Heart right ventricle (tissue), 16 donors: Measurements from ENCODE around the gene NRXN3. TPM values are rescaled to one million over a fixed set of nuclear protein-coding genes. Genes with fewer than 3 reads are reported as not detected.

Source experiments
- ATAC-seq, 8 donors: fragments of 200-7000 bp; cut with Tn5 transposase; one replicate each; pipeline ENCODE4 v1.9.1; 2020; ENCODE audit warnings: mild to moderate bottlenecking in 8 of 8, moderate library complexity in 8 of 8, moderate number of reproducible peaks in 1 of 8
- DNase-seq, 2 donors: peaks; one replicate each; pipeline ENCODE4 v3.0.0-alpha.2; 2020
- H3K27ac ChIP-seq, 10 donors: fragments of 200-600 bp; sonication (generic) in 2 of 10; one replicate each; pipeline versions ENCODE4 v1.5.0 to v1.8.0; 2020 to 2022; ENCODE audit warnings: mild to moderate bottlenecking in 3 of 10
- H3K27me3 ChIP-seq, 7 donors: fragments of 200-600 bp; one replicate each; pipeline ENCODE4 v1.8.0; 2021 to 2022; ENCODE audit warnings: mild to moderate bottlenecking in 2 of 7
- H3K36me3 ChIP-seq, 9 donors: fragments of 200-600 bp; sonication (generic) in 1 of 9; one replicate each; pipeline versions ENCODE4 v1.5.0 to v1.8.0; 2020 to 2022; ENCODE audit warnings: mild to moderate bottlenecking in 2 of 9
- H3K4me1 ChIP-seq, 9 donors: fragments of 200-600 bp; sonication (generic) in 1 of 9; one replicate each; pipeline versions ENCODE4 v1.5.0 to v1.8.0; 2020 to 2022; ENCODE audit warnings: mild to moderate bottlenecking in 4 of 9
- H3K4me3 ChIP-seq, 10 donors: fragments of 200-600 bp; sonication (generic) in 2 of 10; one replicate each; pipeline versions ENCODE4 v1.5.0 to v1.8.0; 2020 to 2022; ENCODE audit warnings: mild to moderate bottlenecking in 7 of 10, moderate library complexity in 2 of 10
- H3K9me3 ChIP-seq, 11 donors: fragments of 200-600 bp in 10 of 11; sonication (generic) in 2 of 11; one replicate each; pipeline versions ENCODE4 v1.5.0 to v1.8.0; 2013 to 2022; ENCODE audit warnings: mild to moderate bottlenecking in 2 of 11, control low read depth in 1 of 11, moderate library complexity in 1 of 11
- WGBS, 2 donors: extraction: QIAGEN DNeasy Blood & Tissue Kit; methylation state at CpG; one replicate each; pipeline ENCODE4 v1.1.7; 2013; ENCODE audit warnings: inconsistent platforms in 1 of 2; 5-methylcytosine and 5-hydroxymethylcytosine counted together
- intact Hi-C, 10 donors: fragments of 100-400 bp; cut with DNase I; formaldehyde crosslinking; loops; one replicate each; pipeline versions ENCODE4 v1.11.1 to v1.14.2; 2022
- long read RNA-seq, 3 donors: library from polyadenylated mRNA; unstranded; transcript quantifications; one replicate each; pipeline ENCODE4 v2.0.0, GENCODE V29; 2020 to 2021
- polyA plus RNA-seq, 2 donors: library from polyadenylated mRNA; stranded (reverse); fragments of 200-250 nt; gene quantifications; one replicate each; pipeline ENCODE4 v1.2.3, GENCODE V29; 2013
- total RNA-seq, 10 donors: library from RNA; stranded (reverse); fragmentation: NEBNext Ultra II Directional in 3 of 10; extraction: Animal tissue kit (Norgen Biotek cat#: 25700) in 3 of 10; gene quantifications; one replicate each; pipeline versions ENCODE4 v1.2.1 to v1.2.4, GENCODE V29; 2021 to 2023
- TF ChIP-seq, protein P1 (sequence below), 9 donors: fragments of 200-600 bp; sonication (generic) in 2 of 9; IDR thresholded peaks; one replicate each; pipeline versions ENCODE4 v1.5.0 to v1.8.0; 2021 to 2022; ENCODE audit warnings: antibody characterized with exemption in 9 of 9, mild to moderate bottlenecking in 5 of 9, moderate library complexity in 1 of 9
- donor health status: Arrhythmogenic right ventricular cardiomyopathy.
- donor health status: ischemic (EF 13 %, LVEDD 7.1; RV severe dilation, severe dysfunction).
- donor health status: healthy with polysubstance abuse.
- donor health status: DM: no; HTN: yes; CAD: no.
- donor health status: DM: no; HTN: no; CAD: no.
- donor health status: ischemic (EF 25% LVEDD 6.9; RV normal size, moderate dysfunction).
- donor health status: ischemic (EF 25% LVEDD 5.7; RV mildly dilated, moderate dysfunction).
- donor health status: healthy.
- donor health status: DM: yes; HTN: yes; CAD: no.
- donor health status: Ischemic cardiomyopathy.
- donor health status: ischemic (EF 35%, LVEDD 5.7; RV mildly dilated, moderate dysfunction).
- donor health status: nonischemic (EF 11% LVEDD 7.7; RV severe dilation, severe dysfunction).
- donor health status: DM: yes; HTN: yes; CAD: no.
- donor health status: PGD.
- donor health status: ischemic (EF 29% LVEDD 5.4; RV normal size, mild dysfunction).
- donor health status: nonischemic (EF 23%, LVEDD 6.1; RV moderate dilation, normal function).

NRXN3 gene
- total RNA-seq = 1 to 10 TPM in 4 of 10 donors, under 1 TPM in 6; 0.42 to 1.8 (median 0.87) TPM
- polyA plus RNA-seq = 1 to 10 TPM in 1 of 2 donors, under 1 TPM in 1; 0.23 to 1.1 TPM
- long read RNA-seq, donor 1, partial matches to known transcripts = 0 of 1 reads
- long read RNA-seq, donor 1, other reads (novel, unspliced or antisense) = 1 of 1 reads
- long read RNA-seq, donor 2 = 0 reads
- long read RNA-seq, donor 3 = 0 reads

GRCh38 chr14:78170203-78170602, at the start of gene NRXN3:
TSS of gene NRXN3 (plus strand) at chr14:78170373. CDS start at chr14:78243094, 72,721 bp downstream.
- WGBS, 2 donors = 0 to 4% methylated on average over 7 of the region's 7 CpGs
- intact Hi-C loops = no loop called here
- ATAC-seq = no peak

DNA sequence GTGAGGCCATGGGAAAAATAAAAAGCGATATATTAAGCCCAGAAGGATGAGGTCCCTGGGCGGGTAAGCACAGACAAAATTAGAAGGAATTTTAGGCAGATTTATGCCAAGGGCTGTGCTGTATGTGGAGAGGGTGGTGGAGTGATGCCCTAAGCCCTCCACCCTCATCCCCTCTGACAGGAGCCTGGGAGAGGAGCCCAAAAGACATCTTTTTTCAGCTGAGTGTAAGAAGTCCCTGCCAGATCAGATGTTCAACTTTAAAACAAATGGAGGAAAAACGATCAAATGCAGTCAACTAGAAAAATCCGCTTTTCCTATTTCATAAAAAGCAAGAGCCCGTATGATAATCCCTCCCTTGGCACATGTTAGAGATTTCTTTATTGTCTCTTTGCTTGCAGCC, 47.7 kb upstream of the NRXN3 start:
- Histone ChIP-seq H3K27me3 (no peaks in the 10 kb centered on the region), H3K4me1 (no peaks in the 10 kb centered on the region), H3K36me3 (no peaks in the 10 kb centered on the region), H3K4me3 (no peak overlapping the region), H3K27ac (no peak overlapping the region), H3K9me3 (peaks cover 0 to 16% (median 0%) of the 10 kb centered on the region in 11 donors)
- no peak for ATAC-seq
- TF ChIP-seq, protein P1, sequence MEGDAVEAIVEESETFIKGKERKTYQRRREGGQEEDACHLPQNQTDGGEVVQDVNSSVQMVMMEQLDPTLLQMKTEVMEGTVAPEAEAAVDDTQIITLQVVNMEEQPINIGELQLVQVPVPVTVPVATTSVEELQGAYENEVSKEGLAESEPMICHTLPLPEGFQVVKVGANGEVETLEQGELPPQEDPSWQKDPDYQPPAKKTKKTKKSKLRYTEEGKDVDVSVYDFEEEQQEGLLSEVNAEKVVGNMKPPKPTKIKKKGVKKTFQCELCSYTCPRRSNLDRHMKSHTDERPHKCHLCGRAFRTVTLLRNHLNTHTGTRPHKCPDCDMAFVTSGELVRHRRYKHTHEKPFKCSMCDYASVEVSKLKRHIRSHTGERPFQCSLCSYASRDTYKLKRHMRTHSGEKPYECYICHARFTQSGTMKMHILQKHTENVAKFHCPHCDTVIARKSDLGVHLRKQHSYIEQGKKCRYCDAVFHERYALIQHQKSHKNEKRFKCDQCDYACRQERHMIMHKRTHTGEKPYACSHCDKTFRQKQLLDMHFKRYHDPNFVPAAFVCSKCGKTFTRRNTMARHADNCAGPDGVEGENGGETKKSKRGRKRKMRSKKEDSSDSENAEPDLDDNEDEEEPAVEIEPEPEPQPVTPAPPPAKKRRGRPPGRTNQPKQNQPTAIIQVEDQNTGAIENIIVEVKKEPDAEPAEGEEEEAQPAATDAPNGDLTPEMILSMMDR (IDR thresholded peaks at IDR 0.05) = no peak
- 80 to 85% methylated on average over 5 of the region's 5 CpGs for WGBS, 2 donors
- DNase-seq = no peak
- intact Hi-C loops = no loop called here

More at GRCh38 chr14:78170203-78170602, at the start of gene NRXN3:
- DNase-seq = no peak
- TF ChIP-seq, protein P1 (IDR thresholded peaks at IDR 0.05) = no peak
- H3K9me3 ChIP-seq = no peaks in the 10 kb centered on the region
- peaks cover 0 to 56% (median 42%) of the 10 kb centered on the region in 7 donors for H3K27me3 ChIP-seq
- no peaks in the 10 kb centered on the region for H3K36me3 ChIP-seq
- H3K4me1 ChIP-seq = no peaks in the 10 kb centered on the region
- H3K27ac ChIP-seq = no peak within 1 kb of the TSS
- H3K4me3 ChIP-seq = no peak within 1 kb of the TSS

DNA sequence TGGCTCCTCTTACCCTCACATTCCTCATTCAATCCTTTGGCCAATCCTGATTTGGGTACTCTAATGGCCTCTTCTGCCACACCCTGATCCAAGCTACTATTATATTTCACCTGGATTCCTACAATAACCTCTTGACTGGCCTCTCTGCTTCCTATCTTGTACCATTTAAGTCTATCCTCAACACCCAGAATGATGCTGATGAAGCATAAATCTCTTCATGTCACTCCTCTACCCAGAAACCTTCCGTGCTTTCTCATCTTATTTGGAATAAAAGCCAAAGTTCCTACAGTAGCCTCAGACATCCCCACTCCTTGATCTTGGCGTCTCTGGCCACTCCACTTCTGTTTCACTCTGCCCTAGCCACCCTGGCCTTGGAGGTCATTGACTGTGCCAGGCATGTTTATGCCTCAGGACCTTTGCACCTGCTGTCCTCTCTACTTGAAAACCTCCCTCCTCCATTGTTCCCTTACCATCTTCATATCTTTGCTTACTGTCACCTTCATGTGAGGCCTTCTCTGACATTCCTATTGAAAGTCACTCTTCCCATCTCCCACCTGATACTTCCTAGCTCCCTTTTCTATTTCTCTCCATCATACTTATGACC, 46.4 kb upstream of the NRXN3 start:
- H3K36me3 ChIP-seq = no peaks in the 10 kb centered on the region
- H3K27ac ChIP-seq = no peak overlapping the region
- H3K4me1 ChIP-seq = no peaks in the 10 kb centered on the region
- TF ChIP-seq, protein P1 (IDR thresholded peaks at IDR 0.05) = no peak
- 71 to 79% methylated on average over 2 of the region's 2 CpGs for WGBS, 2 donors
- H3K27me3 ChIP-seq = peaks cover 0 to 4% (median 0%) of the 10 kb centered on the region in 7 donors
- H3K4me3 ChIP-seq = no peak overlapping the region
- intact Hi-C loops = no loop called here
- peaks cover 0 to 8% (median 0%) of the 10 kb centered on the region in 11 donors for H3K9me3 ChIP-seq
- ATAC-seq (no peak), DNase-seq (no peak)

DNA sequence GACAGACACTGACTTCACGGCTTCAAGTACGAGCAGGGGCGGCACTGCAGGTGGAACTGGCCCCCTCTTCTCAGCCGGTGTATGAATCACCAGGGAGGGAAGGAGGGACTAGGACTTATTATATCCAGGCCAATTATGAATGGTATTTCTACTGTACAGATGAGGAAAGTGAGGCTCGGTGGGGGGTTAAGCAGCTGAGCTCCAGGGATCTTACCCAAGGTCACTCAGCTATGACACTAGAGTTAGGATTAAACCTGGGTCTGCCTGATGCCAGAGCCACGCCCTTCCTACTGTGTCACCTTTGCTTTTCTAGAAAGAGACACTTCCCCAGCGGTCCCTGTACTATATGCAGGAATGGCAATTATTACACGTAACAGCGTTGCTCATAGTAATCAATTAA, 42.2 kb upstream of the NRXN3 start:
- H3K36me3 ChIP-seq = no peaks in the 10 kb centered on the region
- no peak overlapping the region for H3K4me3 ChIP-seq
- WGBS, 2 donors = 80 to 93% methylated on average over 9 of the region's 9 CpGs
- H3K27ac ChIP-seq = no peak overlapping the region
- no peak for DNase-seq
- TF ChIP-seq, protein P1 (IDR thresholded peaks at IDR 0.05) = no peak
- H3K27me3 ChIP-seq = peaks cover 0 to 11% (median 0%) of the 10 kb centered on the region in 7 donors
- intact Hi-C loops = no loop called here
- no peak for ATAC-seq
- no peaks in the 10 kb centered on the region for H3K9me3 ChIP-seq
- no peaks in the 10 kb centered on the region for H3K4me1 ChIP-seq
